Panc1 (cell line): ENCODE results near the gene SPATA17. TPM values are rescaled to one million over a fixed set of nuclear protein-coding genes. Genes with fewer than 3 reads are reported as not detected.

ENCODE experiments used
- ATAC-seq: fragments of 200-7000 bp; cut with Tn5 transposase; 2 replicates; pipeline ENCODE4 v1.9.1; 2020; ENCODE audit warnings: mild to moderate bottlenecking, moderate library complexity
- BruUV-seq: library from RNA; stranded (reverse); fragments of 400-500 nt; replicated peaks from 2 replicates; lab custom pipeline; 2021; lab: Mats Ljungman, UMichigan
- CTCF ChIA-PET: fragments of 300-600 bp; sonication (Branson Sonifier 250); formaldehyde crosslinking; loops from one replicate; lab custom pipeline; 2022; ENCODE audit warnings: antibody characterized with exemption; lab: Charles Lee
- POLR2A ChIA-PET: fragments of 300-600 bp; sonication (Branson Sonifier 250); formaldehyde crosslinking; loops from one replicate; lab custom pipeline; 2022; ENCODE audit warnings: antibody characterized with exemption; lab: Charles Lee
- DNase-seq: peaks from one replicate; pipeline ENCODE4 v3.0.0-alpha.2; 2010; ENCODE audit warnings: low read depth, low spot score
- H3K27ac ChIP-seq: 2 replicates; pipeline ENCODE4 v1.5.1; 2011; ENCODE audit warnings: mild to moderate bottlenecking, low read length, inconsistent platforms
- H3K27me3 ChIP-seq: fragments of 200-500 bp; sonication (Bioruptor generic); 2 replicates; pipeline ENCODE4 v1.6.0; 2014; ENCODE audit warnings: low read length, inconsistent platforms; ENCODE audit not compliant: control insufficient read depth, insufficient read depth
- H3K36me3 ChIP-seq: fragments of 200-500 bp; sonication (Bioruptor generic); 2 replicates; pipeline ENCODE4 v1.5.1; 2014; ENCODE audit warnings: inconsistent platforms, mild to moderate bottlenecking, low read length, moderate library complexity; ENCODE audit not compliant: control insufficient read depth, insufficient read depth
- H3K4me1 ChIP-seq: 2 replicates; pipeline ENCODE4 v1.5.1; 2011; ENCODE audit warnings: inconsistent platforms, mild to moderate bottlenecking, low read length, moderate library complexity; ENCODE audit not compliant: control insufficient read depth, insufficient read depth
- H3K4me3 ChIP-seq, 2 experiments: 2 replicates each; pipeline ENCODE4 v1.5.1; 2011 to 2012; ENCODE audit warnings: low read depth in 2 of 2, low read length in 2 of 2, mild to moderate bottlenecking in 2 of 2, inconsistent platforms in 1 of 2, moderate library complexity in 1 of 2
- H3K9me3 ChIP-seq: fragments of 200-500 bp; sonication (Bioruptor generic); 2 replicates; pipeline ENCODE4 v1.5.1; 2014; ENCODE audit warnings: low read depth, mild to moderate bottlenecking, inconsistent platforms, low read length, moderate library complexity; ENCODE audit not compliant: control insufficient read depth, insufficient read depth
- POLR2AphosphoS5 ChIP-seq: IDR thresholded peaks from 2 replicates; pipeline ENCODE4 v1.6.1; 2012; ENCODE audit warnings: mild to moderate bottlenecking, low read depth, low read length, moderate library complexity
- REST ChIP-seq, 2 experiments: IDR thresholded peaks; 2 replicates each; pipeline ENCODE4 v1.6.1; 2011 to 2012; ENCODE audit warnings: low read depth in 2 of 2, control low read depth in 1 of 2, low read length in 1 of 2, mild to moderate bottlenecking in 1 of 2, moderate library complexity in 1 of 2; ENCODE audit not compliant: insufficient read depth in 1 of 2
- SIN3A ChIP-seq: IDR thresholded peaks from 2 replicates; pipeline ENCODE4 v1.6.1; 2012; ENCODE audit warnings: low read depth, mild to moderate bottlenecking, low read length, moderate library complexity, borderline replicate concordance; ENCODE audit not compliant: insufficient read depth
- TCF7L2 ChIP-seq: IDR thresholded peaks from 2 replicates; pipeline ENCODE4 v1.6.1; 2011; ENCODE audit warnings: mild to moderate bottlenecking, low read depth, low read length, inconsistent platforms
- in situ Hi-C: cut with HindIII; loops from 2 replicates; pipeline ENCODE4 v1.10.0; 2016; ENCODE audit warnings: low sequenced_read_pairs, low pct_unique_long_range_greater_than_20kb
- intact Hi-C: fragments of 100-400 bp; cut with micrococcal nuclease; formaldehyde crosslinking; loops from one replicate; pipeline ENCODE4 v1.10.0; 2022; ENCODE audit not compliant: unreplicated experiment
- total RNA-seq: library from RNA; stranded (reverse); gene quantifications from one replicate; pipeline ENCODE4 v1.2.1, GENCODE V29; 2021; ENCODE audit not compliant: unreplicated experiment
- TF ChIP-seq, protein P1 (sequence below): fragments of 450-650 bp; IDR thresholded peaks from 2 replicates; pipeline ENCODE4 v1.5.1; 2017; ENCODE audit warnings: mild to moderate bottlenecking

Gene SPATA17
- total RNA-seq, 1 experiment from 2014 or later, result 0.51 TPM

GRCh38 chr1:217703326-217703725 lies 72.2 kb downstream of the SPATA17 start:
- in situ Hi-C loops, result no loop called here
- H3K4me1 ChIP-seq, result no peaks in the 10 kb centered on the region
- DNase-seq, result no peak
- H3K4me3 ChIP-seq, result no peak overlapping the region
- H3K27me3 ChIP-seq, result no peaks in the 10 kb centered on the region
- no TSS peak for BruUV-seq
- H3K36me3 ChIP-seq, result no peaks in the 10 kb centered on the region
- H3K27ac ChIP-seq, result no peak overlapping the region
- no peaks in the 10 kb centered on the region for H3K9me3 ChIP-seq
- no peak for TF ChIP-seq SIN3A
- no peak for TF ChIP-seq TCF7L2
- no peak for TF ChIP-seq REST (IDR thresholded peaks at IDR 0.05; ENCODE audit: insufficient read depth in 1 of 2, low read depth in 2 of 2, low read length in 1 of 2)
- no peak for TF ChIP-seq POLR2AphosphoS5
- TF ChIP-seq, protein P1, sequence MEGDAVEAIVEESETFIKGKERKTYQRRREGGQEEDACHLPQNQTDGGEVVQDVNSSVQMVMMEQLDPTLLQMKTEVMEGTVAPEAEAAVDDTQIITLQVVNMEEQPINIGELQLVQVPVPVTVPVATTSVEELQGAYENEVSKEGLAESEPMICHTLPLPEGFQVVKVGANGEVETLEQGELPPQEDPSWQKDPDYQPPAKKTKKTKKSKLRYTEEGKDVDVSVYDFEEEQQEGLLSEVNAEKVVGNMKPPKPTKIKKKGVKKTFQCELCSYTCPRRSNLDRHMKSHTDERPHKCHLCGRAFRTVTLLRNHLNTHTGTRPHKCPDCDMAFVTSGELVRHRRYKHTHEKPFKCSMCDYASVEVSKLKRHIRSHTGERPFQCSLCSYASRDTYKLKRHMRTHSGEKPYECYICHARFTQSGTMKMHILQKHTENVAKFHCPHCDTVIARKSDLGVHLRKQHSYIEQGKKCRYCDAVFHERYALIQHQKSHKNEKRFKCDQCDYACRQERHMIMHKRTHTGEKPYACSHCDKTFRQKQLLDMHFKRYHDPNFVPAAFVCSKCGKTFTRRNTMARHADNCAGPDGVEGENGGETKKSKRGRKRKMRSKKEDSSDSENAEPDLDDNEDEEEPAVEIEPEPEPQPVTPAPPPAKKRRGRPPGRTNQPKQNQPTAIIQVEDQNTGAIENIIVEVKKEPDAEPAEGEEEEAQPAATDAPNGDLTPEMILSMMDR, result no peak
- intact Hi-C loops, result no loop called here
- ChIA-PET POLR2A (interaction anchor here (0.6 kb wide), 1 partner anchor 39 kb away, joined by 7 read pairs; no protein-coding TSS in a partner anchor), CTCF (no interaction called here)
- ATAC-seq, result no peak

- Histone ChIP-seq H3K27ac (no peak overlapping the region), H3K9me3 (no peaks in the 10 kb centered on the region), H3K27me3 (no peaks in the 10 kb centered on the region), H3K4me1 (no peaks in the 10 kb centered on the region), H3K4me3 (no peak overlapping the region), H3K36me3 (no peaks in the 10 kb centered on the region)
- ATAC-seq (no peak), DNase-seq (no peak)
- no TSS peak for BruUV-seq
- TF ChIP-seq TCF7L2 (no peak), SIN3A (no peak), POLR2AphosphoS5 (no peak), REST (IDR thresholded peaks at IDR 0.05; ENCODE audit: insufficient read depth in 1 of 2, low read depth in 2 of 2, low read length in 1 of 2) (no peak)
- TF ChIP-seq, protein P1, result no peak
- ChIA-PET POLR2A (no interaction called here), CTCF (no interaction called here)
- in situ Hi-C loops (no loop called here), intact Hi-C loops (no loop called here)
These were observed 81.9 kb downstream of the SPATA17 start for GRCh38 chr1:217712925-217713597.
